ENCODE data around the gene CS. TPM values are rescaled to one million over a fixed set of nuclear protein-coding genes. Genes with fewer than 3 reads are reported as not detected.
"Not testable (repeated sequence)": the region's sequence is repeated elsewhere in the genome, so short reads cannot be mapped to it uniquely, and the experiment has no call there.

Gene CS
- polyA plus RNA-seq = 100 to 1,000 TPM in 3 of 4 donors, 10 to 100 TPM in 1; 94.6 to 138 (median 117) TPM
- long read RNA-seq, donor 1, transcript CS-201 (11 exons, 2,975 nt) = major isoform, 52 of 63 reads
- long read RNA-seq, donor 1, partial matches to known transcripts = 6 of 63 reads
- long read RNA-seq, donor 1, other reads (novel, unspliced or antisense) = 0 of 63 reads
- long read RNA-seq, donor 2, transcript CS-201 (11 exons, 2,975 nt) = major isoform, 19 of 19 reads
- long read RNA-seq, donor 2, partial matches to known transcripts = 0 of 19 reads
- long read RNA-seq, donor 2, other reads (novel, unspliced or antisense) = 0 of 19 reads
- long read RNA-seq, donor 3, transcript CS-201 (11 exons, 2,975 nt) = major isoform, 7 of 29 reads
- long read RNA-seq, donor 3, partial matches to known transcripts = 19 of 29 reads
- long read RNA-seq, donor 3, other reads (novel, unspliced or antisense) = 0 of 29 reads
- long read RNA-seq, donor 4, partial matches to known transcripts = 0 of 2 reads
- long read RNA-seq, donor 4, other reads (novel, unspliced or antisense) = 0 of 2 reads
- long read RNA-seq, donor 5, partial matches to known transcripts = 0 of 2 reads
- long read RNA-seq, donor 5, other reads (novel, unspliced or antisense) = 0 of 2 reads
- long read RNA-seq, donor 6, transcript CS-201 (11 exons, 2,975 nt) = major isoform, 16 of 25 reads
- long read RNA-seq, donor 6, partial matches to known transcripts = 8 of 25 reads
- long read RNA-seq, donor 6, other reads (novel, unspliced or antisense) = 0 of 25 reads
- long read RNA-seq, donor 7 = 0 reads
- long read RNA-seq, donor 8, partial matches to known transcripts = 0 of 4 reads
- long read RNA-seq, donor 8, other reads (novel, unspliced or antisense) = 0 of 4 reads
- long read RNA-seq, donor 9, partial matches to known transcripts = 0 of 4 reads
- long read RNA-seq, donor 9, other reads (novel, unspliced or antisense) = 0 of 4 reads
- long read RNA-seq, donor 10, transcript CS-201 (11 exons, 2,975 nt) = major isoform, 31 of 90 reads
- long read RNA-seq, donor 10, partial matches to known transcripts = 59 of 90 reads
- long read RNA-seq, donor 10, other reads (novel, unspliced or antisense) = 0 of 90 reads

- DNase-seq (peak; percentile 98 to 100), FAIRE-seq (no peak)
- peak within 1 kb of the TSS; percentile 80 to 97 (median 91) for H3K4me3 ChIP-seq (ENCODE audit: low read depth in 1 of 3, low read length in 3 of 3)
- peaks cover 2 to 27% (median 14%) of the 10 kb centered on the region in 3 donors for H3K4me1 ChIP-seq (ENCODE audit: control insufficient read depth in 3 of 3, insufficient read depth in 2 of 3, low read depth in 1 of 3, low read length in 2 of 3)
- WGBS, 3 donors = 0% methylated on average over 59 to 63 of the region's 63 CpGs
- H3K27ac ChIP-seq (ENCODE audit: low read depth in 1 of 3, low read length in 2 of 3) = peak within 1 kb of the TSS; percentile 89 to 98 (median 95)
- H3K27me3 ChIP-seq (ENCODE audit: control insufficient read depth in 3 of 3, insufficient read depth in 3 of 3, low read length in 3 of 3) = no peaks in the 10 kb centered on the region
- peaks cover 0 to 43% (median 6%) of the 10 kb centered on the region in 3 donors for H3K36me3 ChIP-seq (ENCODE audit: control insufficient read depth in 3 of 3, insufficient read depth in 2 of 3, low read depth in 1 of 3, low read length in 3 of 3)
- no peaks in the 10 kb centered on the region for H3K9me3 ChIP-seq (ENCODE audit: control insufficient read depth in 2 of 2, insufficient read depth in 1 of 2, low read depth in 1 of 2, low read length in 1 of 2)
Observed at GRCh38 chr12:56299853-56300643, at the start of gene CS. TSS of gene CS (minus strand) at chr12:56300330. CDS start at chr12:56300201, 129 bp downstream.

DNA sequence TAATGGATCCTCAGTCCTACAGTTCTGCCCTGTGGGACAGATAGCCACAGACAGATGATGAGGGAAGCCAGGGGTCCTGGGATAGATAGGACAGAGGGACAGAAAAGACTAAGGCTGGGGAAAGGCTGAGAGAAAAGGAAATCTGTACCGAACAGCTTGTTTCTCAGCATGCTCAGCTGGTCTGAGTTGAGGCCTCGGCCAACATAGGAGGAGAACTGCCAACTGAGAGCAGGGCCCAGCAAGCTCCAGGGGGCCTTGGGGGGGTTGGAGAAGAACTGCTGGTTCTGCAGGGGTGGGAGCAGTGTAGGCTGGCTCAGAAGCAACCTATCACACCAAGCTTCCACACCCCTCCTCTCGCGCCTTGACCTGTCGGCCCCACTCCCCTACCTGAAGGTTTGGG is 48.6 kb upstream of the CS start:
- no peak for FAIRE-seq
- H3K36me3 ChIP-seq (ENCODE audit: control insufficient read depth in 3 of 3, insufficient read depth in 2 of 3, low read depth in 1 of 3, low read length in 3 of 3) = peaks cover 27 to 86% (median 31%) of the 10 kb centered on the region in 3 donors
- no peak overlapping the region for H3K27ac ChIP-seq (ENCODE audit: low read depth in 1 of 3, low read length in 2 of 3)
- 96 to 98% (median 97%) methylated on average over 5 of the region's 5 CpGs for WGBS, 3 donors
- DNase-seq = no peak
- no peak overlapping the region for H3K4me3 ChIP-seq (ENCODE audit: low read depth in 1 of 3, low read length in 3 of 3)
- no peaks in the 10 kb centered on the region for H3K27me3 ChIP-seq (ENCODE audit: control insufficient read depth in 3 of 3, insufficient read depth in 3 of 3, low read length in 3 of 3)
- no peaks in the 10 kb centered on the region for H3K4me1 ChIP-seq (ENCODE audit: control insufficient read depth in 3 of 3, insufficient read depth in 2 of 3, low read depth in 1 of 3, low read length in 2 of 3)
- no peaks in the 10 kb centered on the region for H3K9me3 ChIP-seq (ENCODE audit: control insufficient read depth in 2 of 2, insufficient read depth in 1 of 2, low read depth in 1 of 2, low read length in 1 of 2)

GRCh38 chr12:56347255-56347654 is 47.1 kb upstream of the CS start:
- peaks cover 34 to 87% (median 41%) of the 10 kb centered on the region in 3 donors for H3K36me3 ChIP-seq (ENCODE audit: control insufficient read depth in 3 of 3, insufficient read depth in 2 of 3, low read depth in 1 of 3, low read length in 3 of 3)
- not testable (repeated sequence) for H3K4me3 ChIP-seq (ENCODE audit: low read depth in 1 of 3, low read length in 3 of 3); DNase-seq; H3K4me1 ChIP-seq (ENCODE audit: control insufficient read depth in 3 of 3, insufficient read depth in 2 of 3, low read depth in 1 of 3, low read length in 2 of 3); FAIRE-seq; H3K9me3 ChIP-seq (ENCODE audit: control insufficient read depth in 2 of 2, insufficient read depth in 1 of 2, low read depth in 1 of 2, low read length in 1 of 2); H3K27me3 ChIP-seq (ENCODE audit: control insufficient read depth in 3 of 3, insufficient read depth in 3 of 3, low read length in 3 of 3); H3K27ac ChIP-seq (ENCODE audit: low read depth in 1 of 3, low read length in 2 of 3)
- WGBS, 3 donors = 90 to 92% (median 91%) methylated on average over 9 of the region's 9 CpGs

GRCh38 chr12:56346675-56347074 is 46.5 kb upstream of the CS start:
- peaks cover 0 to under 1% (median 0%) of the 10 kb centered on the region in 3 donors for H3K4me1 ChIP-seq (ENCODE audit: control insufficient read depth in 3 of 3, insufficient read depth in 2 of 3, low read depth in 1 of 3, low read length in 2 of 3)
- H3K36me3 ChIP-seq (ENCODE audit: control insufficient read depth in 3 of 3, insufficient read depth in 2 of 3, low read depth in 1 of 3, low read length in 3 of 3) = peaks cover 34 to 84% (median 40%) of the 10 kb centered on the region in 3 donors
- no peak overlapping the region for H3K4me3 ChIP-seq (ENCODE audit: low read depth in 1 of 3, low read length in 3 of 3)
- no peaks in the 10 kb centered on the region for H3K9me3 ChIP-seq (ENCODE audit: control insufficient read depth in 2 of 2, insufficient read depth in 1 of 2, low read depth in 1 of 2, low read length in 1 of 2)
- FAIRE-seq = no peak
- no peak overlapping the region for H3K27ac ChIP-seq (ENCODE audit: low read depth in 1 of 3, low read length in 2 of 3)
- no peak for DNase-seq
- H3K27me3 ChIP-seq (ENCODE audit: control insufficient read depth in 3 of 3, insufficient read depth in 3 of 3, low read length in 3 of 3) = no peaks in the 10 kb centered on the region
- WGBS, 3 donors = 87 to 89% (median 88%) methylated on average over 7 of the region's 7 CpGs

DNA sequence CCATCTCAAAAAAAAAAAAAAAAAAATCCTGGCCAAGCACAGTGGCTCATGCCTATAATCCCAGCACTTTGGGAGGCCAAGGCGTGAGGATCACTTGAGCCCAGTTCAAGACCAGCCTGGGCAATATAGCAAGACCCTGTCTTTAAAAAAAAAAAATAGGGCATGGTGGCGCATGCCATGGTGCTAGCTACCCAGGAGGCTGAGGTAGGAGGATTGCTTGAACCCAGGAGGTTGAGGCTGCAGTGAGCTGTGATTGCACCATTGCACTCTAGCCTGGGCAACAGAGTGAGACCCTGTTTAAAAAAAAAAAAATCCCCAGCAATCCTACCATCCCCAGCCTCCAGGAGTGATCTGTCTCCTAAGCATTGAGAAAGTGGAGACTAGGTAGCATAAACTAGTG is 42.2 kb upstream of the CS start:
- not testable (repeated sequence) for H3K4me3 ChIP-seq (ENCODE audit: low read depth in 1 of 3, low read length in 3 of 3); H3K4me1 ChIP-seq (ENCODE audit: control insufficient read depth in 3 of 3, insufficient read depth in 2 of 3, low read depth in 1 of 3, low read length in 2 of 3); H3K27me3 ChIP-seq (ENCODE audit: control insufficient read depth in 3 of 3, insufficient read depth in 3 of 3, low read length in 3 of 3); DNase-seq; H3K9me3 ChIP-seq (ENCODE audit: control insufficient read depth in 2 of 2, insufficient read depth in 1 of 2, low read depth in 1 of 2, low read length in 1 of 2); H3K27ac ChIP-seq (ENCODE audit: low read depth in 1 of 3, low read length in 2 of 3); FAIRE-seq
- peaks cover 17 to 52% (median 23%) of the 10 kb centered on the region in 3 donors for H3K36me3 ChIP-seq (ENCODE audit: control insufficient read depth in 3 of 3, insufficient read depth in 2 of 3, low read depth in 1 of 3, low read length in 3 of 3)
- WGBS, 3 donors = 94 to 99% (median 98%) methylated on average over 2 of the region's 2 CpGs

- H3K36me3 ChIP-seq (ENCODE audit: control insufficient read depth in 3 of 3, insufficient read depth in 2 of 3, low read depth in 1 of 3, low read length in 3 of 3) = peaks cover 15 to 45% (median 17%) of the 10 kb centered on the region in 3 donors
- FAIRE-seq = no peak
- H3K4me3 ChIP-seq (ENCODE audit: low read depth in 1 of 3, low read length in 3 of 3) = no peak overlapping the region
- H3K4me1 ChIP-seq (ENCODE audit: control insufficient read depth in 3 of 3, insufficient read depth in 2 of 3, low read depth in 1 of 3, low read length in 2 of 3) = peaks cover 0 to 6% (median 0%) of the 10 kb centered on the region in 3 donors
- DNase-seq = peak; percentile 40 to 58
- no peaks in the 10 kb centered on the region for H3K27me3 ChIP-seq (ENCODE audit: control insufficient read depth in 3 of 3, insufficient read depth in 3 of 3, low read length in 3 of 3)
- peak overlapping the region in 1 of 3 donors; percentile 39 for H3K27ac ChIP-seq (ENCODE audit: low read depth in 1 of 3, low read length in 2 of 3)
- no peaks in the 10 kb centered on the region for H3K9me3 ChIP-seq (ENCODE audit: control insufficient read depth in 2 of 2, insufficient read depth in 1 of 2, low read depth in 1 of 2, low read length in 1 of 2)
- 14 to 31% (median 17%) methylated on average over 1 of the region's 1 CpG for WGBS, 3 donors
Observed at GRCh38 chr12:56341616-56342015, 41.5 kb upstream of the CS start.

- Histone ChIP-seq H3K27ac (ENCODE audit: low read depth in 1 of 3, low read length in 2 of 3) (peak overlapping the region in 2 of 3 donors; percentile 7 to 82), H3K27me3 (ENCODE audit: control insufficient read depth in 3 of 3, insufficient read depth in 3 of 3, low read length in 3 of 3) (no peaks in the 10 kb centered on the region), H3K4me3 (ENCODE audit: low read depth in 1 of 3, low read length in 3 of 3) (no peak overlapping the region), H3K36me3 (ENCODE audit: control insufficient read depth in 3 of 3, insufficient read depth in 2 of 3, low read depth in 1 of 3, low read length in 3 of 3) (peaks cover 8 to 25% (median 12%) of the 10 kb centered on the region in 3 donors), H3K4me1 (ENCODE audit: control insufficient read depth in 3 of 3, insufficient read depth in 2 of 3, low read depth in 1 of 3, low read length in 2 of 3) (peaks cover 0 to 11% (median 0%) of the 10 kb centered on the region in 3 donors), H3K9me3 (ENCODE audit: control insufficient read depth in 2 of 2, insufficient read depth in 1 of 2, low read depth in 1 of 2, low read length in 1 of 2) (no peaks in the 10 kb centered on the region)
- 90 to 95% (median 91%) methylated on average over 1 of the region's 1 CpG for WGBS, 3 donors
- DNase-seq = no peak
- FAIRE-seq = no peak
Observed at GRCh38 chr12:56339158-56339422, 39.0 kb upstream of the CS start.

Measured in small intestine (tissue), 16 donors.